ENCODE results near the gene NDUFA1. TPM values are rescaled to one million over a fixed set of nuclear protein-coding genes. Genes with fewer than 3 reads are reported as not detected.
"Not testable (repeated sequence)": the region's sequence is repeated elsewhere in the genome, so short reads cannot be mapped to it uniquely, and the experiment has no call there.

The NDUFA1 gene
- total RNA-seq, 1 experiment from 2014 or later = 71.7 TPM

- no peak for DNase-seq (ENCODE audit: low read depth)
Measured at GRCh38 chrX:119900976-119901375, 29.3 kb downstream of the NDUFA1 start.

DNA sequence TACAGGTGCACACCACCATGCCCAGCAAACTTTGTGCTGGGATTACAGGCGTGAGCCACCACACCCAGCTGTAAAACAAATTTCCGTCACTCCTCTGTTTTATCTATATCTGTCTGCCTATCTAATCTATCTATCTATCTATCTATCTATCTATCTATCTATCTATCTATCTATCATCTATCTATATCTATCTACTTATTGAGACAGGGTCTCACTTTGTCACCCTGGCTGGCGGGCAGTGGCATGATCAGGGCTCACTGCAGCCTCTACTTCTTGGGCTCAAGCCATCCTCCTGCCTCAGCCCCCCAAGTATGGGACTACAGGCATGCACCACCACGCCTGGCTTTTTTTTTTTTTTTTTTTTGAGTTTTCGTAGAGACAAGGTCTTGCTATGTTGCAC, 44.7 kb downstream of the NDUFA1 start:
- DNase-seq (ENCODE audit: low read depth) = no peak

DNA sequence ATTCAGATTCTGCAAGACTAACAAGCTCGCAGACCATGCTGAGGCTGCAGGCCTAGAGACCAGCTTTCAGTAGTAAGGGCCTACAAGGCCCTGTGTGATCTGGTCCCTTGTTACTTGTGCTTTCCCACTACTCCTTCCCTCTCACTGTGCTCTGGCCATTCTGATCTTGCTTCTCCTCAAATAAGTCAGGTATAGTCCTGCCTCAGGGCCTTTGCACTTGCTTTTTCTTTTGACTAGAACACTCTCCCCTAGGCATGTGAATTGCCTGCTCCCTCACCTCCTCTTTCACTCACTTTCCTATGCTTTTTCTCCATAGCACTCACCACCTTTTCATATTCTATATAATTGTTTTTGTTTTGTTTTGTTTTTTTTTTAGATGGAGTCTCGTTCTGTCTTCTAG, 46.2 kb downstream of the NDUFA1 start:
- no peak for DNase-seq (ENCODE audit: low read depth)

- no peak for DNase-seq (ENCODE audit: low read depth)
Measured at GRCh38 chrX:119919835-119920585, 48.4 kb downstream of the NDUFA1 start.

DNA sequence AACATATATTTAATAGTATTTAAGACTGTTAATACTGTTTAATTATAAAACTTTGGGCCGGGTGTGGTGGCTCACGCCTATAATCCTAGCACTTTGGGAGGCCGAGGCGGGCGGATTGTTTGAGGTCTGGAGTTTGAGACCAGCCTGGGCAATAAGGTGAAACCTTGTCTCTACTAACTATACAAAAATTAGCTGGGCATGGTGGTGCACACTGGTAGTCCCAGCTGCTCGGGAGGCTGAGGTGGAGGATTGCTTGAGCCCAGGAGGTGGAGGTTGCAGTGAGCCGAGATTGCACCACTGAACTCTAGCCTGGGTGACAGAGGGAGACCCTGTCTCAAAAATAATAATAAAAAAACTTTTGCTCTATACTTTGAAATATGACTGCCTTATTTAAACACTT, 50.8 kb downstream of the NDUFA1 start:
- DNase-seq (ENCODE audit: low read depth) = not testable (repeated sequence)

Other genes starting within 250 kb of the NDUFA1 start
- 10.2 and 11.1 TPM in 2 replicates for gene SEPTIN6, start 178.7 kb upstream of the NDUFA1 start, total RNA-seq (2014; rRNA removed; shearing (Covaris generic))
- 0.17 TPM in 1 of 2 replicates, not detected in the other for gene SOWAHD, start 113.2 kb upstream of the NDUFA1 start, total RNA-seq (2014; rRNA removed; shearing (Covaris generic))
- gene RPL39, start 80.2 kb upstream of the NDUFA1 start, total RNA-seq (2014; rRNA removed; shearing (Covaris generic)) = 2,217 and 4,418 TPM in 2 replicates
- 6.0 and 7.0 TPM in 2 replicates for gene UPF3B, start 18.9 kb upstream of the NDUFA1 start, total RNA-seq (2014; rRNA removed; shearing (Covaris generic))
- 13.1 and 14.9 TPM in 2 replicates for gene RNF113A, start 99 bp upstream of the NDUFA1 start, total RNA-seq (2014; rRNA removed; shearing (Covaris generic))
- gene AKAP14, start 24.1 kb downstream of the NDUFA1 start, total RNA-seq (2014; rRNA removed; shearing (Covaris generic)) = not detected in 2 replicates
- 2.9 and 3.5 TPM in 2 replicates for gene NKAP, start 71.9 kb downstream of the NDUFA1 start, total RNA-seq (2014; rRNA removed; shearing (Covaris generic))
- not detected in 2 replicates for gene RHOXF2B, start 205.9 kb downstream of the NDUFA1 start, total RNA-seq (2014; rRNA removed; shearing (Covaris generic))
- not detected in 2 replicates for gene RHOXF1, start 244.1 kb downstream of the NDUFA1 start, total RNA-seq (2014; rRNA removed; shearing (Covaris generic))

Data from Daoy (cell line).